Loucy (cell line): ENCODE measurements around the gene OR2K2.

Source experiments
- H2AFZ ChIP-seq: fragments of 200-600 bp; sonication (generic); 2 replicates; pipeline ENCODE4 v1.6.0; 2016; ENCODE audit warnings: antibody characterized with exemption, mild to moderate bottlenecking, low read length, moderate library complexity
- H3F3A ChIP-seq: fragments of 200-600 bp; 2 replicates; pipeline ENCODE4 v1.6.0; 2016; ENCODE audit warnings: antibody characterized with exemption, low read depth, mild to moderate bottlenecking
- H3K27me3 ChIP-seq: fragments of 200-600 bp; sonication (generic); 2 replicates; pipeline ENCODE4 v1.6.1; 2014; ENCODE audit warnings: low read length, mild to moderate bottlenecking; ENCODE audit not compliant: insufficient read depth, poor library complexity, severe bottlenecking
- H3K36me3 ChIP-seq: fragments of 200-600 bp; sonication (generic); 2 replicates; pipeline ENCODE4 v1.6.1; 2016; ENCODE audit warnings: low read length; ENCODE audit not compliant: insufficient read depth
- H3K4me1 ChIP-seq: fragments of 200-600 bp; sonication (generic); 2 replicates; pipeline ENCODE4 v1.5.1; 2014; ENCODE audit warnings: low read length, mild to moderate bottlenecking; ENCODE audit not compliant: insufficient read depth, poor library complexity, severe bottlenecking
- H3K4me2 ChIP-seq: fragments of 200-600 bp; sonication (generic); 2 replicates; pipeline ENCODE4 v1.6.0; 2014; ENCODE audit warnings: antibody characterized with exemption, low read length, low read depth, mild to moderate bottlenecking; ENCODE audit not compliant: poor library complexity, severe bottlenecking
- H3K4me3 ChIP-seq: fragments of 200-600 bp; sonication (generic); 2 replicates; pipeline ENCODE4 v1.5.1; 2014; ENCODE audit warnings: low read length, mild to moderate bottlenecking, mixed read lengths; ENCODE audit not compliant: poor library complexity, severe bottlenecking
- H3K79me2 ChIP-seq: fragments of 200-600 bp; sonication (generic); 2 replicates; pipeline ENCODE4 v1.6.1; 2014; ENCODE audit warnings: low read length; ENCODE audit not compliant: insufficient read depth
- H3K9ac ChIP-seq: fragments of 200-600 bp; sonication (generic); 2 replicates; pipeline ENCODE4 v1.6.0; 2014; ENCODE audit warnings: mild to moderate bottlenecking, low read depth, low read length, moderate library complexity; ENCODE audit not compliant: poor library complexity, severe bottlenecking
- H3K9me2 ChIP-seq: fragments of 200-600 bp; sonication (generic); replicated peaks from 2 replicates; pipeline ENCODE4 v1.6.1; 2016; ENCODE audit warnings: low read depth, low read length, mixed read lengths
- H3K9me3 ChIP-seq: fragments of 200-600 bp; sonication (generic); 2 replicates; pipeline ENCODE4 v1.6.1; 2014; ENCODE audit warnings: mild to moderate bottlenecking, antibody characterized with exemption, low read length, low read depth; ENCODE audit not compliant: insufficient read depth
- H4K20me1 ChIP-seq: fragments of 200-600 bp; sonication (generic); 2 replicates; pipeline ENCODE4 v1.6.0; 2014; ENCODE audit warnings: antibody characterized with exemption, low read length, mild to moderate bottlenecking; ENCODE audit not compliant: insufficient read depth, poor library complexity, severe bottlenecking
- CTCF ChIP-seq: fragments of 200-600 bp; sonication (generic); conservative IDR thresholded peaks from 2 replicates; pipeline ENCODE4 v1.5.1; 2014; ENCODE audit warnings: mild to moderate bottlenecking, antibody characterized with exemption, low read length
- EZH2phosphoT487 ChIP-seq: fragments of 200-600 bp; IDR thresholded peaks from 2 replicates; pipeline ENCODE4 v1.6.1; 2018; ENCODE audit warnings: antibody characterized with exemption, mild to moderate bottlenecking, moderate library complexity, borderline replicate concordance

The OR2K2 gene

GRCh38 chr9:111298731-111299598, 31.1 kb downstream of the OR2K2 start:
- Histone ChIP-seq H3K27me3 (no peaks in the 10 kb centered on the region), H3K9ac (no peak overlapping the region), H4K20me1 (no peaks in the 10 kb centered on the region), H3K9me2 (no peaks in the 10 kb centered on the region), H3K79me2 (no peaks in the 10 kb centered on the region), H3K4me2 (peak overlapping the region; percentile 61), H3K4me1 (no peaks in the 10 kb centered on the region), H2AFZ (peak overlapping the region; percentile 82), H3F3A (no peaks in the 10 kb centered on the region), H3K36me3 (no peaks in the 10 kb centered on the region), H3K4me3 (peak overlapping the region; percentile 41), H3K9me3 (no peaks in the 10 kb centered on the region)
- no peak for TF ChIP-seq EZH2phosphoT487
- TF ChIP-seq CTCF: peak; percentile 84

GRCh38 chr9:111298111-111298510, 31.9 kb downstream of the OR2K2 start:
- no peaks in the 10 kb centered on the region for H3K4me1 ChIP-seq
- no peak for TF ChIP-seq CTCF
- no peak for TF ChIP-seq EZH2phosphoT487
- no peaks in the 10 kb centered on the region for H3K79me2 ChIP-seq
- H3K36me3 ChIP-seq: no peaks in the 10 kb centered on the region
- no peaks in the 10 kb centered on the region for H3K27me3 ChIP-seq
- no peak overlapping the region for H3K4me3 ChIP-seq
- H3K9me2 ChIP-seq: no peaks in the 10 kb centered on the region
- no peaks in the 10 kb centered on the region for H3K9me3 ChIP-seq
- no peak overlapping the region for H3K9ac ChIP-seq
- H3K4me2 ChIP-seq: no peak overlapping the region
- no peak overlapping the region for H2AFZ ChIP-seq
- no peaks in the 10 kb centered on the region for H4K20me1 ChIP-seq
- H3F3A ChIP-seq: no peaks in the 10 kb centered on the region

- H4K20me1 ChIP-seq: no peaks in the 10 kb centered on the region
- H2AFZ ChIP-seq: no peak overlapping the region
- H3K79me2 ChIP-seq: no peaks in the 10 kb centered on the region
- H3K36me3 ChIP-seq: no peaks in the 10 kb centered on the region
- no peak overlapping the region for H3K4me2 ChIP-seq
- no peak overlapping the region for H3K4me3 ChIP-seq
- no peaks in the 10 kb centered on the region for H3F3A ChIP-seq
- no peaks in the 10 kb centered on the region for H3K27me3 ChIP-seq
- H3K9ac ChIP-seq: no peak overlapping the region
- no peaks in the 10 kb centered on the region for H3K9me2 ChIP-seq
- H3K9me3 ChIP-seq: no peaks in the 10 kb centered on the region
- no peak for TF ChIP-seq CTCF
- no peak for TF ChIP-seq EZH2phosphoT487
- no peaks in the 10 kb centered on the region for H3K4me1 ChIP-seq
These were observed 32.8 kb downstream of the OR2K2 start for GRCh38 chr9:111297066-111297824.
